Stimulated activated effector memory CD8-positive, alpha-beta T cell treated with anti-CD3 and anti-CD28 coated beads, Interleukin-12 subunit alpha, Interleukin-12 subunit beta, amount 100 ng/mL, for 72 hours (primary cell): ENCODE measurements around the gene COL8A1.
A peak's percentile ranks its signal among the peaks of the same experiment; 100 is the strongest.
"Not testable (repeated sequence)": the region's sequence is repeated elsewhere in the genome, so short reads cannot be mapped to it uniquely, and the experiment has no call there.

Experiments used
- ATAC-seq: fragments of 150-1000 bp; cut with Tn5 transposase; 2 replicates; pipeline ENCODE4 v1.10.0; 2021
- DNase-seq, 2 donors: peaks; one replicate each; pipeline ENCODE4 v3.0.0; 2021 to 2022; ENCODE audit warnings: low spot score in 2 of 2
- H3K27ac Mint-ChIP-seq: one replicate; pipeline ENCODE4 v1.8.0; 2022; ENCODE audit warnings: mild to moderate bottlenecking, mixed read lengths
- H3K36me3 Mint-ChIP-seq: one replicate; pipeline ENCODE4 v1.8.0; 2022; ENCODE audit warnings: mild to moderate bottlenecking, mixed read lengths
- H3K4me1 Mint-ChIP-seq: one replicate; pipeline ENCODE4 v1.8.0; 2022; ENCODE audit warnings: mixed read lengths
- H3K4me3 Mint-ChIP-seq: one replicate; pipeline ENCODE4 v1.8.0; 2022; ENCODE audit warnings: mild to moderate bottlenecking, mixed read lengths
- H3K9me3 Mint-ChIP-seq: one replicate; pipeline ENCODE4 v1.8.0; 2022; ENCODE audit warnings: mixed read lengths

COL8A1 gene

GRCh38 chr3:99638167-99638948 is at the start of gene COL8A1:
TSS of gene COL8A1 (plus strand) at chr3:99638594. CDS start at chr3:99790683, 152,089 bp downstream.
- Mint-ChIP-seq H3K4me1 (peaks cover 17% of the 10 kb centered on the region), H3K4me3 (peak within 1 kb of the TSS; percentile 4), H3K9me3 (no peaks in the 10 kb centered on the region), H3K36me3 (no peaks in the 10 kb centered on the region), H3K27ac (no peak within 1 kb of the TSS)
- ATAC-seq (no peak), DNase-seq (no peak)

GRCh38 chr3:99589168-99589567 is 49.2 kb upstream of the COL8A1 start:
- not testable (repeated sequence) for H3K4me3 Mint-ChIP-seq, H3K36me3 Mint-ChIP-seq, ATAC-seq, H3K4me1 Mint-ChIP-seq, DNase-seq, H3K27ac Mint-ChIP-seq, H3K9me3 Mint-ChIP-seq

GRCh38 chr3:99599894-99600293 is 38.5 kb upstream of the COL8A1 start:
- ATAC-seq = no peak
- no peak for DNase-seq
- H3K27ac Mint-ChIP-seq = no peak overlapping the region
- H3K36me3 Mint-ChIP-seq = no peaks in the 10 kb centered on the region
- peaks cover 2% of the 10 kb centered on the region for H3K9me3 Mint-ChIP-seq
- no peaks in the 10 kb centered on the region for H3K4me1 Mint-ChIP-seq
- H3K4me3 Mint-ChIP-seq = no peak overlapping the region

DNA sequence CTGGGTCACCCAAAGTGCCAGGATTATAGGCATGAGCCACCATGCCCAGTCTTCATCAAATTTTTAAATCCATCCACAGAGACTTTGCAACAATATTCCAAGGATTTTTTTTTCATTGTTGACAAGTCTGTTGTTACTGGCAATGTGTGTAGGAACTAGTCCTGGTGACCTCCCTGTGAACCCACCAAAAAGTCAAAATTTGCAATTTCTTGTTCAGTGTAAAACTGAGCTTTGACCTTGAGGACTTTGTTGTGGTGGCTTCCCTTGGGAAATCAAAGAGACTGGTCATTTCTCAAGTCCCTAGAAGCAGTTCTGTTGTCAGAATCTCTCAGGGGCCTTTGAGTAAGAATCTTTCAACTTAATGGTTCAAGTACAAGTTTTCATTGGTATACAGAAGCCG is 36.9 kb upstream of the COL8A1 start:
- Mint-ChIP-seq H3K4me1 (no peaks in the 10 kb centered on the region), H3K9me3 (peaks cover 2% of the 10 kb centered on the region), H3K4me3 (no peak overlapping the region), H3K27ac (no peak overlapping the region), H3K36me3 (no peaks in the 10 kb centered on the region)
- DNase-seq (no peak), ATAC-seq (no peak)

- H3K4me3 Mint-ChIP-seq = no peak overlapping the region
- ATAC-seq (no peak), DNase-seq (no peak)
- H3K36me3 Mint-ChIP-seq = no peaks in the 10 kb centered on the region
- H3K4me1 Mint-ChIP-seq = no peaks in the 10 kb centered on the region
- peaks cover 2% of the 10 kb centered on the region for H3K9me3 Mint-ChIP-seq
- no peak overlapping the region for H3K27ac Mint-ChIP-seq
These were observed 36.2 kb upstream of the COL8A1 start for GRCh38 chr3:99602183-99602582.

DNA sequence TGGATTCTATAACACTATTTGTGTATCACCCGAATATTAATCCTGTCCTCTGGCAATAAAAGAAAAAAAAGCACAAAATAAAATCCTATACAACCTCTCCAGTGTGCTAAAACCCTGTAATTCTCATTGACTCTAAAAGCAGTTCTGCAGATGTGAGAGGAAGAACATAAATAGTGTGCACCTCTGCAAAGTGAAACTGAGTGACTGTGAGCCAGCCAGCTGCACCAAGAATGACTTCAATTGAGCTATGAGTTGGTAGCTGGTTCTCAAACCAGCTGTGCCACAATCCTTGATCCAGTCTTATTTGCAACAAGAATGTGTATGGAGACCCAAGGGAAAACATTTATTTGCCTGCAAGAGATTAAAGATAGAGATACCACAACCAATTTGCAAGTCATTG is 31.2 kb upstream of the COL8A1 start:
- no peak overlapping the region for H3K4me3 Mint-ChIP-seq

DNA sequence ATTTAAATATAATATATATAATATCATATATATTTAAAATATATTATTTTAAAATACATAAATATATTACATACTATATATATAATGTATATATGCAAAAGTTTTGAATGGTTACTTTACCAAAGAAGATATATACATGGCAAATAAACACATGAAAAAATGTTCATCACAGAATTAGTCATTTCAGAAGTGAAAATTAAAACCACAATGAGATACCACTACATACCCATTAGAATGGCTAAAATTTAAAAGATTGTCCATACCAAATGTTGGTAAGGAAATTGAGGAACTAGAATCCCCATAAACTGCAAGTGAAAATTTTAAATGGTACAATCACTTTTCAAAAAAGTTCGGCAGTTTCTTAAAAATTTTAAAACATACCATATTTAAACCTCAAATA is 23.6 kb upstream of the COL8A1 start:
- ATAC-seq = no peak
- H3K4me3 Mint-ChIP-seq = no peak overlapping the region
- H3K4me1 Mint-ChIP-seq = no peaks in the 10 kb centered on the region
- no peak for DNase-seq
- no peak overlapping the region for H3K27ac Mint-ChIP-seq
- peaks cover 2% of the 10 kb centered on the region for H3K9me3 Mint-ChIP-seq
- no peaks in the 10 kb centered on the region for H3K36me3 Mint-ChIP-seq

More for the DNA sequence above, 31.2 kb upstream of the COL8A1 start:
- Mint-ChIP-seq H3K36me3 (no peaks in the 10 kb centered on the region), H3K27ac (no peak overlapping the region), H3K4me1 (no peaks in the 10 kb centered on the region), H3K9me3 (peaks cover 4% of the 10 kb centered on the region)
- no peak for DNase-seq
- no peak for ATAC-seq

DNA sequence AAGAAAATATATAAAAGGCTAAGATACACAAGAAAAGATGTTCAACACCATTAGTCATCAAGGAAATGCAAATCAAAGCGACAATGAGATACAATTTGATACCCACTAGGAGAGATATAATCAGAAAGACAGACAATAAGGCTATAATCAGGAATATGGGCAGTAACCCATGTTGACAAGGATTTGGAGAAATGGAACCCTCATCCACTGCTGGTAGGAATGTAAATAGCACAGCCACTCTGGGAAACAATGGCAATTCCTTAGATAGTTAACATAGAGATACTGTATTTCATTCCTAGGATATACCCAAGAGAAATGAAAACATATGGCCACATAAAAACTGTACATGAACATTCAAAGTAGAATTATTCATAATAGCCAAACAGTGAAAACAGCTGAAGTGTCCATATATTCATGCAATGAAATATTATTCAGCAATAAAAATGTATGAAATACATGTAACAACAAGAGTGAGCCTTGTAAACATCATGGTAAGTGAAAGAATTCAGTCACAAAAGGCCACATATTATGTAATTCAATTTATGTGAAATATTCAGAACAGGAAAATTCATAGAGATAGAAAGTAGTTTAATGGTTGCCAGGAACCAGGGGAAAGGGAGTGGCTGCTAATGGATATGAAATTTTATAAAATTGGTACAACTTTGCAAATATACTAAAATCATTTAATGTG is 18.2 kb upstream of the COL8A1 start:
- Mint-ChIP-seq H3K4me3 (no peak overlapping the region), H3K27ac (no peak overlapping the region), H3K9me3 (peaks cover 7% of the 10 kb centered on the region), H3K4me1 (no peaks in the 10 kb centered on the region), H3K36me3 (no peaks in the 10 kb centered on the region)
- DNase-seq (no peak), ATAC-seq (no peak)

DNA sequence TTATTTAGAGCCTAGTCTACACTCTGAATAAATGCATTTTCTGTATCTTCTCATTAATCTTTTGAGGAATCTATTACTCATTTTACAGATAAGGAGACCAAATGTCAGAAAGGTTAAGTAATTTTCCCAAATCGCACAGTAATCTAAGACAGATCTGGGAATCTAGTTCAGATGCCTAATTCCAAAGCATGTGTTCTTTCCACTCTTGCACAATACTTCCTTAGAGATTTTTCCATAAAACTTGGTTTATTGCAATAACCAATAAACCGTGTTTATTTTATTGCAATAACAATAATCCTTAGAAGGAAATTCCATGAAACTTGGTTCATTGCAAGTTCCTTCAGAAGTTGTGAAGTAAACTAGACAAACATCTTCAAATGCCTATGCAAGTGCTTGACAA is 17.4 kb upstream of the COL8A1 start:
- DNase-seq (no peak), ATAC-seq (no peak)
- Mint-ChIP-seq H3K27ac (no peak overlapping the region), H3K9me3 (peaks cover 5% of the 10 kb centered on the region), H3K4me1 (no peaks in the 10 kb centered on the region), H3K4me3 (no peak overlapping the region), H3K36me3 (no peaks in the 10 kb centered on the region)

DNA sequence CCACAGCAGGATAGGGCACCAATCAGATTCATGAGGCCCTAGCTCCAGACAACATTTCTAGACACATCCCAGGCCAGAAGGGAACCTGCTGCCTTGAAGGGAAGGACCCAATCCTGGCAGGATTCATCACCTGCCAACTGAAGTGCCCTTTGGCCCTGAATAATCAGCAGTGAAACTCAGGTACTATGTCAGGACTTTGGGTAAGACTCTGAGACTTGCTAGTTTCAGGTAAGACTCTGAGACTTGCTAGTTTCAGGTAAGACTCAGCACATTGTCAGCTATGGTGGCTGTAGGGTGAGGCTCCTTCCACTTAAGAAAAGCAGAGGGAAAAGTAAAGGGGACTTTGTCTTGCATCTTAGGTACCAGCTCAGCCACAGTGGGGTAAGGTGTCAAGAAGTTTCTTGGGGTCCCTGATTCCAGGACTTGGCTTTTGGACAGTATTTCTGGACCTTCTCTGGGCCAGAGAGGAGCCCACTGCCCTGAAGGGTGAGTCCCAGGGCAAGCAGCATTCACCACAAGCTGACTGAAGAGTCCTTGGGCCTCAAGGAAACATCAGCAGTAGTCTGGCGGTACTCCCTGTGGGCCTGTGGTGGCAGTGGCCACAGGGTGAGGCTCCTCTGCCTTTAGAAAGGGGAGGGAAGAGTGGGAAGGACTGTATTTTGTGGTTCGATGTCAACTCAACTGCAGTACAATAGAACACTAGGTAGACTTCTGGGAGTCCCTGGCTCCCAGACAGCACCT is 13.7 kb upstream of the COL8A1 start:
- H3K27ac Mint-ChIP-seq = no peak overlapping the region
- H3K9me3 Mint-ChIP-seq = peaks cover 5% of the 10 kb centered on the region
- no peak for ATAC-seq
- H3K4me3 Mint-ChIP-seq = no peak overlapping the region
- H3K36me3 Mint-ChIP-seq = no peaks in the 10 kb centered on the region
- no peaks in the 10 kb centered on the region for H3K4me1 Mint-ChIP-seq
- no peak for DNase-seq

GRCh38 chr3:99625237-99625622 is 13.2 kb upstream of the COL8A1 start:
- Mint-ChIP-seq H3K4me3 (no peak overlapping the region), H3K27ac (no peak overlapping the region), H3K4me1 (no peaks in the 10 kb centered on the region), H3K36me3 (no peaks in the 10 kb centered on the region), H3K9me3 (peaks cover 5% of the 10 kb centered on the region)
- no peak for DNase-seq
- peak; percentile 22 for ATAC-seq

GRCh38 chr3:99625643-99626416 is 12.6 kb upstream of the COL8A1 start:
- ATAC-seq = no peak
- Mint-ChIP-seq H3K27ac (no peak overlapping the region), H3K4me3 (no peak overlapping the region), H3K4me1 (no peaks in the 10 kb centered on the region), H3K36me3 (no peaks in the 10 kb centered on the region), H3K9me3 (peaks cover 5% of the 10 kb centered on the region)
- DNase-seq = no peak

- no peak overlapping the region for H3K27ac Mint-ChIP-seq
- DNase-seq = no peak
- H3K36me3 Mint-ChIP-seq = no peaks in the 10 kb centered on the region
These were observed 12.0 kb upstream of the COL8A1 start for GRCh38 chr3:99626417-99626788.

GRCh38 chr3:99627062-99627826 is 11.2 kb upstream of the COL8A1 start:
- no peak overlapping the region for H3K4me3 Mint-ChIP-seq
- DNase-seq = no peak
- no peak overlapping the region for H3K27ac Mint-ChIP-seq
- peak; percentile 50 for ATAC-seq
- peaks cover 5% of the 10 kb centered on the region for H3K9me3 Mint-ChIP-seq
- H3K4me1 Mint-ChIP-seq = no peaks in the 10 kb centered on the region
- no peaks in the 10 kb centered on the region for H3K36me3 Mint-ChIP-seq

More at GRCh38 chr3:99626417-99626788, 12.0 kb upstream of the COL8A1 start:
- Mint-ChIP-seq H3K4me3 (no peak overlapping the region), H3K4me1 (no peaks in the 10 kb centered on the region), H3K9me3 (peaks cover 5% of the 10 kb centered on the region)
- no peak for ATAC-seq
